Caco-2 (cell line): ENCODE measurements around the gene PI16. TPM values are rescaled to one million over a fixed set of nuclear protein-coding genes. Genes with fewer than 3 reads are reported as not detected.

ENCODE experiments used
- BruUV-seq: library from RNA; stranded (reverse); fragments of 400-500 nt; replicated peaks from 2 replicates; lab custom pipeline; 2021; lab: Mats Ljungman, UMichigan
- CTCF ChIA-PET: fragments of 300-600 bp; sonication (Branson Sonifier 250); formaldehyde crosslinking; loops from one replicate; lab custom pipeline; 2022; ENCODE audit warnings: antibody characterized with exemption; lab: Charles Lee
- POLR2A ChIA-PET: fragments of 300-600 bp; sonication (Branson Sonifier 250); formaldehyde crosslinking; loops from one replicate; lab custom pipeline; 2022; ENCODE audit warnings: antibody characterized with exemption; lab: Charles Lee
- DNase-seq, 2 experiments: peaks; one replicate each; pipeline versions ENCODE4 v3.0.0 to v3.0.0-alpha.2; 2020 to 2022
- H3K27me3 ChIP-seq: replicated peaks from 2 replicates; pipeline ENCODE4 v1.6.0; 2011; ENCODE audit warnings: low read length; ENCODE audit not compliant: control insufficient read depth, insufficient read depth
- H3K36me3 ChIP-seq: 2 replicates; pipeline ENCODE4 v1.5.1; 2011; ENCODE audit warnings: low read length; ENCODE audit not compliant: control insufficient read depth, insufficient read depth
- H3K4me1 ChIP-seq: fragments of 250-450 bp; sonication (Bioruptor Pico); 2 replicates; pipeline ENCODE4 v1.5.1; 2020; ENCODE audit warnings: mild to moderate bottlenecking
- H3K4me3 ChIP-seq: 2 replicates; pipeline ENCODE4 v1.5.1; 2011; ENCODE audit warnings: low read depth, mild to moderate bottlenecking, control low read depth, low read length
- H3K9me3 ChIP-seq: fragments of 250-450 bp; sonication (Bioruptor Pico); 2 replicates; pipeline ENCODE4 v1.5.1; 2020; ENCODE audit warnings: mild to moderate bottlenecking, moderate library complexity
- H3K27ac Mint-ChIP-seq: one replicate; pipeline ENCODE4 v1.8.0; 2022; ENCODE audit warnings: mixed read lengths; ENCODE audit not compliant: unreplicated experiment
- H3K27me3 Mint-ChIP-seq: one replicate; pipeline ENCODE4 v1.8.0; 2022; ENCODE audit warnings: mixed read lengths; ENCODE audit not compliant: insufficient read depth, unreplicated experiment
- H3K36me3 Mint-ChIP-seq: one replicate; pipeline ENCODE4 v1.8.0; 2022; ENCODE audit warnings: mild to moderate bottlenecking, mixed read lengths; ENCODE audit not compliant: insufficient read depth, unreplicated experiment
- H3K4me1 Mint-ChIP-seq: one replicate; pipeline ENCODE4 v1.8.0; 2022; ENCODE audit warnings: low read depth, mixed read lengths; ENCODE audit not compliant: unreplicated experiment
- H3K4me3 Mint-ChIP-seq: one replicate; pipeline ENCODE4 v1.8.0; 2022; ENCODE audit warnings: mild to moderate bottlenecking, moderate library complexity, mixed read lengths; ENCODE audit not compliant: unreplicated experiment
- H3K9me3 Mint-ChIP-seq: one replicate; pipeline ENCODE4 v1.8.0; 2022; ENCODE audit warnings: mixed read lengths; ENCODE audit not compliant: unreplicated experiment
- CTCF ChIP-seq, 2 experiments: fragments of 200-600 bp in 1 of 2; IDR thresholded peaks; 1 replicate in 1 of 2; 2 replicates in 1 of 2; pipeline versions ENCODE4 v1.5.1 to v1.8.0; 2011 to 2022; ENCODE audit warnings: antibody characterized with exemption in 1 of 2, control low read depth in 1 of 2, inconsistent platforms in 1 of 2, low read depth in 1 of 2, low read length in 1 of 2, mild to moderate bottlenecking in 1 of 2, moderate library complexity in 1 of 2; ENCODE audit not compliant: insufficient read depth in 1 of 2, severe bottlenecking in 1 of 2, unreplicated experiment in 1 of 2
- intact Hi-C: fragments of 100-400 bp; cut with micrococcal nuclease; formaldehyde crosslinking; loops from one replicate; pipeline ENCODE4 v1.10.0; 2022; ENCODE audit not compliant: unreplicated experiment
- total RNA-seq: library from RNA; stranded (reverse); gene quantifications from 2 replicates; pipeline ENCODE4 v1.2.3, GENCODE V29; 2022

Gene PI16
- total RNA-seq, 1 experiment from 2014 or later = not detected

- Mint-ChIP-seq H3K4me3 (no peak overlapping the region), H3K27me3 (no peaks in the 10 kb centered on the region), H3K36me3 (no peaks in the 10 kb centered on the region), H3K27ac (no peak overlapping the region), H3K9me3 (no peaks in the 10 kb centered on the region), H3K4me1 (no peaks in the 10 kb centered on the region)
- ChIA-PET CTCF (interaction anchor here (0.7 to 1.4 kb wide), 3 partner anchors 12 to 205 kb away, joined by 3 to 4 read pairs (median 4); no protein-coding TSS in a partner anchor), POLR2A (interaction anchor here (0.9 kb wide), 1 partner anchor 20 kb away, joined by 3 read pairs; the partner anchor contains the start of gene MTCH1)
- intact Hi-C loops = no loop called here
- H3K4me3 ChIP-seq = no peak overlapping the region
- no peaks in the 10 kb centered on the region for H3K36me3 ChIP-seq
- no peaks in the 10 kb centered on the region for H3K4me1 ChIP-seq
- BruUV-seq = no TSS peak
- DNase-seq = no peak
- H3K9me3 ChIP-seq = no peaks in the 10 kb centered on the region
- no peak for TF ChIP-seq CTCF (IDR thresholded peaks at IDR 0.05; ENCODE audit: insufficient read depth in 1 of 2, low read depth in 1 of 2, low read length in 1 of 2, severe bottlenecking in 1 of 2, unreplicated experiment in 1 of 2)
- H3K27me3 ChIP-seq = no peaks in the 10 kb centered on the region
Measured at GRCh38 chr6:37005827-37006567, 51.5 kb downstream of the PI16 start.

GRCh38 chr6:37006793-37007339 lies 52.3 kb downstream of the PI16 start:
- no peaks in the 10 kb centered on the region for H3K9me3 Mint-ChIP-seq
- POLR2A ChIA-PET = no interaction called here
- no peak overlapping the region for H3K4me3 Mint-ChIP-seq
- no peaks in the 10 kb centered on the region for H3K36me3 Mint-ChIP-seq
- Histone ChIP-seq H3K9me3 (no peaks in the 10 kb centered on the region), H3K27me3 (no peaks in the 10 kb centered on the region), H3K36me3 (no peaks in the 10 kb centered on the region), H3K4me3 (no peak overlapping the region), H3K4me1 (no peaks in the 10 kb centered on the region)
- H3K4me1 Mint-ChIP-seq = no peaks in the 10 kb centered on the region
- no peak for TF ChIP-seq CTCF (IDR thresholded peaks at IDR 0.05; ENCODE audit: insufficient read depth in 1 of 2, low read depth in 1 of 2, low read length in 1 of 2, severe bottlenecking in 1 of 2, unreplicated experiment in 1 of 2)
- BruUV-seq = no TSS peak
- H3K27me3 Mint-ChIP-seq = no peaks in the 10 kb centered on the region
- no peak overlapping the region for H3K27ac Mint-ChIP-seq
- intact Hi-C loops = no loop called here
- no peak for DNase-seq
- CTCF ChIA-PET = interaction anchor here (0.6 to 1.4 kb wide), 4 partner anchors 11 to 203 kb away, joined by 3 to 4 read pairs (median 3); partner anchors contain the start of gene MTCH1

- intact Hi-C loops = no loop called here
- BruUV-seq = no TSS peak
- H3K27me3 Mint-ChIP-seq = no peaks in the 10 kb centered on the region
Measured at GRCh38 chr6:37007340-37008043, 53.0 kb downstream of the PI16 start.

More at GRCh38 chr6:37007340-37008043, 53.0 kb downstream of the PI16 start:
- Mint-ChIP-seq H3K4me3 (no peak overlapping the region), H3K4me1 (no peaks in the 10 kb centered on the region), H3K9me3 (no peaks in the 10 kb centered on the region), H3K36me3 (no peaks in the 10 kb centered on the region), H3K27ac (no peak overlapping the region)
- no peaks in the 10 kb centered on the region for H3K27me3 ChIP-seq
- DNase-seq = no peak
- no peak for TF ChIP-seq CTCF (IDR thresholded peaks at IDR 0.05; ENCODE audit: insufficient read depth in 1 of 2, low read depth in 1 of 2, low read length in 1 of 2, severe bottlenecking in 1 of 2, unreplicated experiment in 1 of 2)
- H3K36me3 ChIP-seq = no peaks in the 10 kb centered on the region
- H3K9me3 ChIP-seq = no peaks in the 10 kb centered on the region
- H3K4me3 ChIP-seq = no peak overlapping the region
- ChIA-PET CTCF (interaction anchor here (0.6 to 1.4 kb wide), 3 partner anchors 11 to 83 kb away, joined by 3 to 4 read pairs (median 3); partner anchors contain the start of gene MTCH1), POLR2A (no interaction called here)
- no peaks in the 10 kb centered on the region for H3K4me1 ChIP-seq
